Smooth muscle cell (in vitro differentiated cells): ENCODE results near the gene CCDC149. TPM values are rescaled to one million over a fixed set of nuclear protein-coding genes. Genes with fewer than 3 reads are reported as not detected.
A peak's percentile ranks its signal among the peaks of the same experiment; 100 is the strongest.

Source experiments
- DNase-seq: peaks from one replicate; lab custom pipeline; 2025; ENCODE audit not compliant: unreplicated experiment; lab: John Stamatoyannopoulos, UW
- H2AFZ ChIP-seq: fragments of 200-600 bp; sonication (generic); 2 replicates; pipeline ENCODE4 v1.6.0; 2016; ENCODE audit warnings: antibody characterized with exemption, low read depth, mild to moderate bottlenecking
- H3F3A ChIP-seq: fragments of 200-600 bp; sonication (generic); 2 replicates; pipeline ENCODE4 v1.6.0; 2017; ENCODE audit warnings: antibody characterized with exemption, low read depth
- H3K27ac ChIP-seq: fragments of 200-600 bp; sonication (generic); 2 replicates; pipeline ENCODE4 v1.5.1; 2016; ENCODE audit warnings: low read depth, mild to moderate bottlenecking
- H3K27me3 ChIP-seq: fragments of 200-600 bp; sonication (generic); 2 replicates; pipeline ENCODE4 v1.6.1; 2016; ENCODE audit warnings: low read depth, mild to moderate bottlenecking
- H3K36me3 ChIP-seq: fragments of 200-600 bp; sonication (generic); 2 replicates; pipeline ENCODE4 v1.5.1; 2016; ENCODE audit warnings: low read depth
- H3K4me1 ChIP-seq: fragments of 200-600 bp; sonication (generic); 2 replicates; pipeline ENCODE4 v1.5.1; 2016; ENCODE audit warnings: low read depth
- H3K4me2 ChIP-seq: fragments of 200-600 bp; sonication (generic); 2 replicates; pipeline ENCODE4 v1.6.0; 2016; ENCODE audit warnings: mild to moderate bottlenecking
- H3K4me3 ChIP-seq: fragments of 200-600 bp; sonication (generic); 2 replicates; pipeline ENCODE4 v1.5.1; 2016; ENCODE audit warnings: mild to moderate bottlenecking
- H3K79me2 ChIP-seq: fragments of 200-600 bp; sonication (generic); 2 replicates; pipeline ENCODE4 v1.6.0; 2016; ENCODE audit warnings: low read depth, mild to moderate bottlenecking
- H3K9ac ChIP-seq: fragments of 200-600 bp; sonication (generic); 2 replicates; pipeline ENCODE4 v1.6.0; 2016; ENCODE audit warnings: low read depth
- H3K9me3 ChIP-seq: fragments of 200-600 bp; sonication (generic); replicated peaks from 2 replicates; pipeline ENCODE4 v1.5.1; 2016; ENCODE audit warnings: low read depth
- H4K20me1 ChIP-seq: fragments of 200-600 bp; sonication (generic); 2 replicates; pipeline ENCODE4 v1.6.0; 2016; ENCODE audit warnings: low read depth
- WGBS: methylation state at CpG from one replicate; pipeline ENCODE4 v1.1.7; 2016; ENCODE audit warnings: low lambda C conversion rate; 5-methylcytosine and 5-hydroxymethylcytosine counted together
- polyA plus RNA-seq: library from polyadenylated mRNA; unstranded; fragments of >200 nt; fragmentation: Nextera tagmentation; extraction: Ambion mirVana; gene quantifications from 2 replicates; pipeline ENCODE4 v1.2.1, GENCODE V29; 2016
- total RNA-seq: library from RNA; depleted of rRNA; stranded (reverse); fragments of >200 nt; gene quantifications from 2 replicates; pipeline ENCODE4 v1.2.3, GENCODE V29; 2014
- TF ChIP-seq, protein P1 (sequence below): fragments of 200-600 bp; sonication (generic); IDR thresholded peaks from 2 replicates; pipeline ENCODE4 v1.5.1; 2017; ENCODE audit warnings: borderline replicate concordance, mild to moderate bottlenecking, antibody characterized with exemption; ENCODE audit not compliant: insufficient read depth, poor library complexity, severe bottlenecking

CCDC149 gene
- total and polyA plus RNA-seq, 2 experiments from 2014 or later, result 5.5 to 10.7 TPM

DNA sequence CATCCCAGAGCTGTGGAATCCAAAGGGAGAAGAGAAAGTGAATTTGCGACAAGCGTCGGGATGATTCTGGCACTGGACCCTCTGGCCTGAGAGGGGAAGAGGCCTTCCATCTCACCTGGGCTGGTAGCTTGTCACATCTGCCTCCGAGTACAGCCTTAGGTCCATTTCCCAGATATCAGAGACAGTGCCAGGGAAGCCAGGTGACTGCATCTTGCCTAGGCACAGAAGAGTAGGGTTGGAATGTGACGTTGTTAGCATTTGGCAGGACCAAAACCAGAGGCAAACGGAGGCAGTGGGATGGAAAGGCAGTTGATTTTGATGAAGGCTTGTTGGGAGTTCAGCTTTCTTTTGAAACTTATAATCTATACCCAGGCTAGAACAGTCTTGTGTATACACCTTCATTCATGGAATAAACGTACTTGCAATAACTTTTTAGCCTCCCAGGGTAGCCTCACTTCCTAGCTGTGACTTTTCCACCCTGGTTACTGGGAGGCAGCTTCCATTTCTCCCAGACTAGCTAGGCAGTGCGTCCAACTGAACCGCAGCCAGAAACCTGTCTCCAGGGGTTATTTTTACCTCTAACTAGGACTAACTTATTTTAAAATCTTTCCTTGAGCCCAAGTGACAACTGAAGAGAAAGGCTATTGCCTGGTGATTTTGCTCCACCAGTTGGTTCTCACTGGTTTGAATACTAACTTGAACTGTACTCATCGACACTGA lies 111.5 kb downstream of the CCDC149 start:
- Histone ChIP-seq H3K9me3 (no peaks in the 10 kb centered on the region), H3F3A (no peaks in the 10 kb centered on the region), H3K27me3 (peaks cover 32% of the 10 kb centered on the region), H3K79me2 (no peaks in the 10 kb centered on the region), H3K4me1 (peaks cover 10% of the 10 kb centered on the region), H3K36me3 (no peaks in the 10 kb centered on the region), H3K27ac (no peak overlapping the region), H3K4me3 (no peak overlapping the region), H4K20me1 (no peaks in the 10 kb centered on the region), H3K9ac (no peak overlapping the region), H2AFZ (no peak overlapping the region), H3K4me2 (peak overlapping the region; percentile 90)
- 88% methylated on average over 10 of the region's 10 CpGs for WGBS
- no peak for DNase-seq
- TF ChIP-seq, protein P1, sequence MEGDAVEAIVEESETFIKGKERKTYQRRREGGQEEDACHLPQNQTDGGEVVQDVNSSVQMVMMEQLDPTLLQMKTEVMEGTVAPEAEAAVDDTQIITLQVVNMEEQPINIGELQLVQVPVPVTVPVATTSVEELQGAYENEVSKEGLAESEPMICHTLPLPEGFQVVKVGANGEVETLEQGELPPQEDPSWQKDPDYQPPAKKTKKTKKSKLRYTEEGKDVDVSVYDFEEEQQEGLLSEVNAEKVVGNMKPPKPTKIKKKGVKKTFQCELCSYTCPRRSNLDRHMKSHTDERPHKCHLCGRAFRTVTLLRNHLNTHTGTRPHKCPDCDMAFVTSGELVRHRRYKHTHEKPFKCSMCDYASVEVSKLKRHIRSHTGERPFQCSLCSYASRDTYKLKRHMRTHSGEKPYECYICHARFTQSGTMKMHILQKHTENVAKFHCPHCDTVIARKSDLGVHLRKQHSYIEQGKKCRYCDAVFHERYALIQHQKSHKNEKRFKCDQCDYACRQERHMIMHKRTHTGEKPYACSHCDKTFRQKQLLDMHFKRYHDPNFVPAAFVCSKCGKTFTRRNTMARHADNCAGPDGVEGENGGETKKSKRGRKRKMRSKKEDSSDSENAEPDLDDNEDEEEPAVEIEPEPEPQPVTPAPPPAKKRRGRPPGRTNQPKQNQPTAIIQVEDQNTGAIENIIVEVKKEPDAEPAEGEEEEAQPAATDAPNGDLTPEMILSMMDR, result no peak

DNA sequence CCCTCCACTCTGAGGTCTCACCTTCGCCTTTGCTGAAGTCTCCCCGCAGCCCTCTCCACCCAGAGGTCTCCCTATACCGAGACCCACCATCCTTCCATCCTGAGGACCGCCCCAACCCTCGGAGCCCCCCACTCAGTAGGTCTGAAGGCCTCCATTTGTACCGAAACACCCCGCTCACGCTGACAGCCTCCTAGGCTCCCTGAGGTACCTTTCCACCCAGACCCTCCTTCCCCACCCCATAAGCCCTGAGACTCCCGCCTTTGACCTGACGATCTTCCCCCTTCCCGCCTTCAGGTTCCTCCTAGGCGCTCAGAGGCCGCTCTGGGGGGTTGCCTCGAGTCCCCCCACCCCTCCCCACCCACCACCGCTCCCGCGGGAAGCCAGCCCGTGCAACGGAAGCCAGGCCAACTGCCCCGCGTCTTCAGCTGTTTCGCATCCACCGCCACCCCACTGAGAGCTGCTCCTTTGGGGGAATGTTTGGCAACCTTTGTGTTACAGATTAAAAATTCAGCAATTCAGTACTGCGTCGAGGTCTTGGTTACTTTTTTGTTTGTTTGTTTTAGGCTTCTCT lies 112.4 kb downstream of the CCDC149 start:
- peak overlapping the region; percentile 40 for H3K4me3 ChIP-seq

DNA sequence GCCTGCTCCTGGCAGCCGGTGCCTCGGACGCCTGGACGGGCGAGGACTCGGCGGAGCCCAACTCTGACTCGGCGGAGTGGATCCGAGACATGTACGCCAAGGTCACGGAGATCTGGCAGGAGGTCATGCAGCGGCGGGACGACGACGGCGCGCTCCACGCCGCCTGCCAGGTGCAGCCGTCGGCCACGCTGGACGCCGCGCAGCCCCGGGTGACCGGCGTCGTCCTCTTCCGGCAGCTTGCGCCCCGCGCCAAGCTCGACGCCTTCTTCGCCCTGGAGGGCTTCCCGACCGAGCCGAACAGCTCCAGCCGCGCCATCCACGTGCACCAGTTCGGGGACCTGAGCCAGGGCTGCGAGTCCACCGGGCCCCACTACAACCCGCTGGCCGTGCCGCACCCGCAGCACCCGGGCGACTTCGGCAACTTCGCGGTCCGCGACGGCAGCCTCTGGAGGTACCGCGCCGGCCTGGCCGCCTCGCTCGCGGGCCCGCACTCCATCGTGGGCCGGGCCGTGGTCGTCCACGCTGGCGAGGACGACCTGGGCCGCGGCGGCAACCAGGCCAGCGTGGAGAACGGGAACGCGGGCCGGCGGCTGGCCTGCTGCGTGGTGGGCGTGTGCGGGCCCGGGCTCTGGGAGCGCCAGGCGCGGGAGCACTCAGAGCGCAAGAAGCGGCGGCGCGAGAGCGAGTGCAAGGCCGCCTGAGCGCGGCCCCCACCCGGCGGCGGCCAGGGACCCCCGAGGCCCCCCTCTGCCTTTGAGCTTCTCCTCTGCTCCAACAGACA lies 113.1 kb downstream of the CCDC149 start:
- Histone ChIP-seq H3K27me3 (peaks cover 32% of the 10 kb centered on the region), H3K4me1 (peaks cover 19% of the 10 kb centered on the region), H3K27ac (no peak overlapping the region), H3F3A (peaks cover 3% of the 10 kb centered on the region), H3K36me3 (no peaks in the 10 kb centered on the region), H3K4me2 (peak overlapping the region; percentile 90), H3K4me3 (peak overlapping the region; percentile 40), H2AFZ (peak overlapping the region; percentile 37), H3K79me2 (no peaks in the 10 kb centered on the region), H4K20me1 (no peaks in the 10 kb centered on the region), H3K9ac (no peak overlapping the region), H3K9me3 (no peaks in the 10 kb centered on the region)
- DNase-seq, result no peak
- WGBS, result 41% methylated on average over 78 of the region's 103 CpGs
- TF ChIP-seq, protein P1, result no peak

More for the DNA sequence above, 112.4 kb downstream of the CCDC149 start:
- Histone ChIP-seq H4K20me1 (no peaks in the 10 kb centered on the region), H3K9me3 (no peaks in the 10 kb centered on the region), H3K27ac (no peak overlapping the region), H3K79me2 (no peaks in the 10 kb centered on the region), H3K27me3 (peaks cover 32% of the 10 kb centered on the region), H3K4me2 (peak overlapping the region; percentile 90), H3K36me3 (no peaks in the 10 kb centered on the region), H3K4me1 (peaks cover 18% of the 10 kb centered on the region), H3K9ac (no peak overlapping the region), H3F3A (no peaks in the 10 kb centered on the region), H2AFZ (peak overlapping the region; percentile 30)
- no peak for DNase-seq
- TF ChIP-seq, protein P1, result no peak
- WGBS, result 12% methylated on average over 21 of the region's 25 CpGs
